Measurements from ENCODE around the gene WDR62. TPM values are rescaled to one million over a fixed set of nuclear protein-coding genes. Genes with fewer than 3 reads are reported as not detected.

Gene WDR62
- total RNA-seq, 4 donors from 2014 or later: 1.1 to 4.8 (median 3.5) TPM

DNA sequence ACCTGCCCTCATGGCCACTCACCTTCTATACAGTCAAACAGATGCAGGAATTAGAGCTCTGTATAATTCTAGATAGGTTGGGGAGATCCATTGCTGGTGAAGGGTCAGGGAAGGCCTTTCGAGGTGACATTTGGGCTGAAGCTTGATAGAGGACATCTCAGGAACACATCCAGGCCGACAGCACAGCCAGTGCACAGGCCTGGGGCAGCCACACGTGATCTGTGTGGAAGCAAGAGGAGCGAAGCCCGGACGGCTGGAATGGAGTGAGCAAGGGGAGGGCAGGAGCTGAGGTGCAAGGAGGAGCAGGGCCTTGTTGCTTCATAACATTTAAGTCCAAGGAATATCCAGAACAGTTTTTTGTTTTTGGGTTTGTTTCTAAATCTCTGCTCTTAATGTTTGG is 51.7 kb downstream of the WDR62 start:
- Histone ChIP-seq H3K27me3 (no peaks in the 10 kb centered on the region), H3K27ac (no peak overlapping the region), H3K36me3 (peaks cover 0 to 30% (median 0%) of the 10 kb centered on the region in 3 donors), H3K4me3 (no peak overlapping the region), H3K9me3 (no peaks in the 10 kb centered on the region), H3K4me1 (peaks cover 0 to 24% (median 2%) of the 10 kb centered on the region in 3 donors)
- intact Hi-C loops (cut with DNase I): no loop called here
- no peak for DNase-seq
- WGBS, 2 donors: 89 to 91% methylated on average over 6 of the region's 6 CpGs
- TF ChIP-seq, protein P1, sequence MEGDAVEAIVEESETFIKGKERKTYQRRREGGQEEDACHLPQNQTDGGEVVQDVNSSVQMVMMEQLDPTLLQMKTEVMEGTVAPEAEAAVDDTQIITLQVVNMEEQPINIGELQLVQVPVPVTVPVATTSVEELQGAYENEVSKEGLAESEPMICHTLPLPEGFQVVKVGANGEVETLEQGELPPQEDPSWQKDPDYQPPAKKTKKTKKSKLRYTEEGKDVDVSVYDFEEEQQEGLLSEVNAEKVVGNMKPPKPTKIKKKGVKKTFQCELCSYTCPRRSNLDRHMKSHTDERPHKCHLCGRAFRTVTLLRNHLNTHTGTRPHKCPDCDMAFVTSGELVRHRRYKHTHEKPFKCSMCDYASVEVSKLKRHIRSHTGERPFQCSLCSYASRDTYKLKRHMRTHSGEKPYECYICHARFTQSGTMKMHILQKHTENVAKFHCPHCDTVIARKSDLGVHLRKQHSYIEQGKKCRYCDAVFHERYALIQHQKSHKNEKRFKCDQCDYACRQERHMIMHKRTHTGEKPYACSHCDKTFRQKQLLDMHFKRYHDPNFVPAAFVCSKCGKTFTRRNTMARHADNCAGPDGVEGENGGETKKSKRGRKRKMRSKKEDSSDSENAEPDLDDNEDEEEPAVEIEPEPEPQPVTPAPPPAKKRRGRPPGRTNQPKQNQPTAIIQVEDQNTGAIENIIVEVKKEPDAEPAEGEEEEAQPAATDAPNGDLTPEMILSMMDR (IDR thresholded peaks at IDR 0.05): no peak
- TF ChIP-seq POLR2A (IDR thresholded peaks at IDR 0.05): no peak

DNA sequence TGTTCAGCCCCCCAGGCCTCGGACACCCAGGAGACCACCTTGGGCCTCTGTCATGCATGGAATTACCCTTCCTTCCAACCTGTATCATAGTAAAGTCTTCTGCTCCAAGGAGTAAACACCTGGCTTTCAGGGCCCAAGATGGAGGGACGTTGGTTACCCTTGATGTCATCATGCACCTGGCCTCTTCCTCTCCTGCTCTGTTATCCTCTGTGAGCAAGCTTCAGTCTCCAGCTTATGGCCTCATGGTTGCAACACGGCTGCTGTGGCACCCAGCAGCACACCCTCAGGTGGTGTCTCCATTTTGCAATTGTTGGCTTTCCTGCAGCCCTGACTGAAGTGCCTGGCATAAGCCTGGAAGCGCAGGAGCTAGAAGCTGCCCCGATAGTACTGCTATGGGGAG is 52.3 kb downstream of the WDR62 start:
- WGBS, 2 donors: 82% methylated on average over 4 of the region's 5 CpGs; no CpG with 5 or more reads in 1 of the 2 donors
- TF ChIP-seq, protein P1 (IDR thresholded peaks at IDR 0.05): no peak
- TF ChIP-seq POLR2A (IDR thresholded peaks at IDR 0.05): no peak
- intact Hi-C loops (cut with DNase I): no loop called here
- no peak for DNase-seq
- H3K4me1 ChIP-seq: peaks cover 0 to 19% (median 0%) of the 10 kb centered on the region in 3 donors
- H3K36me3 ChIP-seq: peaks cover 0 to 35% (median 0%) of the 10 kb centered on the region in 3 donors
- H3K27me3 ChIP-seq: no peaks in the 10 kb centered on the region
- no peaks in the 10 kb centered on the region for H3K9me3 ChIP-seq
- H3K4me3 ChIP-seq: no peak overlapping the region
- no peak overlapping the region for H3K27ac ChIP-seq

DNA sequence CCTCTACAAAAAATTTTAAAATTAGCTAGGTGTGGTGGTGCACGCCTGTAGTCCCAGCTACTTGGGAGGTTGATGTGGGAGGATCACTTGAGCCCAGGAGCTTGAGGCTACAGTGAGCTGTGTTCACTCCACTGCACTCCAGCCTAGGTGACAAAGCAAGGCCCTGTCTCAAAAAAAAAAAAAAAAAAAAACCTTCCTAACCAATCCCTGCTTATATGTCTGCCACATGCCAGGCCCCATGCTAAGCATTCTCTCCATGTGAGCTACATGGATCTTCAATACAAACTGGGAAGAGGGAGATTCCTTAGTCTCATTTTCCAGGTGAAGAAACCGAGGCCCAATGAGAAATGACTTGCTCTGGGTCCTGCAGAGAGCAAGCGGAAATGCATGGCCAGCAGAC is 54.0 kb downstream of the WDR62 start:
- no peak for DNase-seq
- 94 to 100% methylated on average over 1 to 3 of the region's 3 CpGs for WGBS, 2 donors
- H3K9me3 ChIP-seq: no peaks in the 10 kb centered on the region
- intact Hi-C loops (cut with DNase I): no loop called here
- TF ChIP-seq POLR2A (IDR thresholded peaks at IDR 0.05): no peak
- TF ChIP-seq, protein P1 (IDR thresholded peaks at IDR 0.05): no peak
- no peak overlapping the region for H3K27ac ChIP-seq
- peaks cover 4 to 17% (median 5%) of the 10 kb centered on the region in 3 donors for H3K4me1 ChIP-seq
- no peaks in the 10 kb centered on the region for H3K27me3 ChIP-seq
- H3K36me3 ChIP-seq: peaks cover 0 to 52% (median 3%) of the 10 kb centered on the region in 3 donors
- H3K4me3 ChIP-seq: no peak overlapping the region

DNA sequence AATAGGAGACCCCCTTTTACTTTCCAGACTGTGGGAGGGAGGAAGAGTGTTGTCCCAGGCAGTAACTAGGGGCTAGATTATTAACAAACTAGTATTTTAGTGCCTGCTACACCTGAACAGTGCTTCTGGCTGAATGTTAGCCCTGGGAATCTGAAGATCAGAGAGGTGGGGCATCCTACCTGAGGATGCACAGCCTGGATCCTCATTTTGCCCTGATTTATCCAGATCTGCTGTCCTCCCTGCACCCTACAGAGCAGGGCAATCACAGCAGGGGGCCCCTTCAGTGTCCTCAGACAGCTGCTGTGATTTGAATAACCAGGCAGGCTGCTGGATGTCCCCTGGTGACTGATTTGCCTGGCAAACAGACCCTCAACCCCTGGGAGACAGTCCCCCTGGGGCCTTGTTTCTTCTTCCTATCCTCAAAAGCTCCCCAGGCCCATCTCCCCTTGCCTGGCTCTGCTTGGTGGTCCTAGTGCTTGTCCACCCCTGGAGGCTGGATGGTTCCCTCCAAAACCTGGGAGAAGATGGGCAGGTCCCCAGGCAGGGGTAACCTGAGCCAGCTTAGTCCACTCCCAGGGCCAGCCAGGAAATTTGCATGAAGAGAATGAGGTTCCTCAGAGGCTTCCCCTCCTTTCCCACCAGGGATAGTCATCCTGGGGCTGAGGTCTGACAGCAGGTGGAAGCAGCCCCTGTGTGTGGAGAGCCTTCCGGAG is 55.9 kb downstream of the WDR62 start, which contains the start of gene OVOL3:
OVOL3 (plus strand) TSS at position 657 of the 713 bp plus-strand sequence. CDS start 60 bp downstream, outside the sequence.
- no peak within 1 kb of the TSS for H3K27ac ChIP-seq
- no peak within 1 kb of the TSS for H3K4me3 ChIP-seq
- no peaks in the 10 kb centered on the region for H3K9me3 ChIP-seq
- no peak for TF ChIP-seq POLR2A (IDR thresholded peaks at IDR 0.05)
- TF ChIP-seq, protein P1 (IDR thresholded peaks at IDR 0.05): no peak
- no peaks in the 10 kb centered on the region for H3K27me3 ChIP-seq
- WGBS, 2 donors: no CpG with 5 or more reads among the region's 1 CpG
- H3K4me1 ChIP-seq: peaks cover 10 to 17% (median 12%) of the 10 kb centered on the region in 3 donors
- intact Hi-C loops (cut with DNase I): loop anchor here (10.0 kb wide), 1 partner anchor 56 kb away; the partner anchor contains the start of genes THAP8 and WDR62
- peaks cover 0 to 48% (median 3%) of the 10 kb centered on the region in 3 donors for H3K36me3 ChIP-seq
- no peak for DNase-seq

DNA sequence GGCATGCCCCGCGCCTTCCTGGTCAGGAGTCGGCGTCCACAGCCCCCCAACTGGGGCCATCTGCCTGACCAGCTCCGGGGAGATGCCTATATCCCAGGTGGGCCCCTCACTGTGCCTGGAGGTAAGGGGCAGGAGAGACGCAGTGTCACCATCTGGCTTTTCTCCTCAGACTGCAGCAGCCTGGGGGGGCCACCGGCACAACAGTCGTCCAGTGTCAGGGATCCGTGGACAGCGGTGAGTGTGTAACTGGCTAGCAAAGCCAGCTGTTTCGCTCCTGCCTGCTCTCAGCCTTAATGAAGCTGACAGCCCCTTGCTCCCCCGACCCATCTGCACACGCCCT is 56.5 kb downstream of the WDR62 start:
- H3K9me3 ChIP-seq: no peaks in the 10 kb centered on the region
- 82 to 88% methylated on average over 6 to 12 of the region's 13 CpGs for WGBS, 2 donors
- no peaks in the 10 kb centered on the region for H3K27me3 ChIP-seq
- H3K4me1 ChIP-seq: peaks cover 13 to 22% (median 18%) of the 10 kb centered on the region in 3 donors
- no peak for TF ChIP-seq POLR2A (IDR thresholded peaks at IDR 0.05)
- TF ChIP-seq, protein P1 (IDR thresholded peaks at IDR 0.05): no peak
- intact Hi-C loops (cut with DNase I): loop anchor here (10.0 kb wide), 1 partner anchor 56 kb away; the partner anchor contains the start of genes THAP8 and WDR62
- DNase-seq: no peak
- H3K4me3 ChIP-seq: no peak overlapping the region
- no peak overlapping the region for H3K27ac ChIP-seq
- H3K36me3 ChIP-seq: peaks cover 0 to 48% (median 3%) of the 10 kb centered on the region in 3 donors
